ENCODE data around the gene EIF6.

The EIF6 gene

GRCh38 chr20:35314816-35315631, 30.5 kb upstream of the EIF6 start:
- no peak for DNase-seq (ENCODE audit: low read depth in 2 of 2)

- no peak for DNase-seq (ENCODE audit: low read depth in 2 of 2)
Observed at GRCh38 chr20:35312318-35312717, 27.7 kb upstream of the EIF6 start.

DNA sequence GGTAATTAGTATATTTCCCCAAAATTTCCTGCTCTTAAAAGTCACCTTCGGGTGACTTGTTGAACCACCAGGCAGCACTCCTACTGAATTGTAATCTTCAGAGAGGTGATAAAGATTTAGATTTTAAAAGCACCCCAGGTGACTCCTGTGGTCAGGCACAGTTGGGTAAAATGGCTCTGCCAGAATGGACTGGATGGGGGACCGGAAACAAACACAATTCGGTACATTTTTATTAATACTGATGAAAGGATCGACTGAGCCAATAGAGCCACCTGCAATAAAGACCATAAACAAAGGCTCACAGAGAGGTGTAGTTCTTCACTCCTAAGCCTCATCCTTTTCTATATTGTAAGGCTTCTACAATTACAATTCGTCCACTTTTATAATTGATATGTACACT, 27.2 kb upstream of the EIF6 start:
- no peak for DNase-seq (ENCODE audit: low read depth in 2 of 2)

DNA sequence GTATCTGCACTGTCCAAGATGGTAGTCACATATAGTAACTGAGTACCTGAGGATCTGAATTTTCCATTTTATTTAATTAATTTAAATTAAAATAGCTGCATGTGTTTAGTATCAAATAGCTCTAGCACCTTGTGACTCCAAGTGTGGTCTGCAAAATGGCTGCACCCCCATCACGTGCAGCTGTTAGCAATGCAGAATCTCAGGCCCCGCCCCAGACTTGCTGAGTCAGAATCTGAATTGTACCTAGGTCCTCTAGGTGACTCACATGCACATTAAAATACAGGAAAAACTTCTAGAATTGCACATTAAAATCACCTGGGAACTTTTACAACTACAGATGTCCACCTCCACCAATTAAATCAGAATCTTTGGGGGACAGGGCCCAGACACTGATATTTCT, 26.8 kb upstream of the EIF6 start:
- peak; percentile 50 to 63 for DNase-seq (ENCODE audit: low read depth in 2 of 2)

GRCh38 chr20:35307666-35308653, 23.4 kb upstream of the EIF6 start:
- DNase-seq (ENCODE audit: low read depth in 2 of 2): no peak

GRCh38 chr20:35306931-35307517, 22.5 kb upstream of the EIF6 start:
- DNase-seq (ENCODE audit: low read depth in 2 of 2): peak in 1 of 2 donors; percentile 23

DNA sequence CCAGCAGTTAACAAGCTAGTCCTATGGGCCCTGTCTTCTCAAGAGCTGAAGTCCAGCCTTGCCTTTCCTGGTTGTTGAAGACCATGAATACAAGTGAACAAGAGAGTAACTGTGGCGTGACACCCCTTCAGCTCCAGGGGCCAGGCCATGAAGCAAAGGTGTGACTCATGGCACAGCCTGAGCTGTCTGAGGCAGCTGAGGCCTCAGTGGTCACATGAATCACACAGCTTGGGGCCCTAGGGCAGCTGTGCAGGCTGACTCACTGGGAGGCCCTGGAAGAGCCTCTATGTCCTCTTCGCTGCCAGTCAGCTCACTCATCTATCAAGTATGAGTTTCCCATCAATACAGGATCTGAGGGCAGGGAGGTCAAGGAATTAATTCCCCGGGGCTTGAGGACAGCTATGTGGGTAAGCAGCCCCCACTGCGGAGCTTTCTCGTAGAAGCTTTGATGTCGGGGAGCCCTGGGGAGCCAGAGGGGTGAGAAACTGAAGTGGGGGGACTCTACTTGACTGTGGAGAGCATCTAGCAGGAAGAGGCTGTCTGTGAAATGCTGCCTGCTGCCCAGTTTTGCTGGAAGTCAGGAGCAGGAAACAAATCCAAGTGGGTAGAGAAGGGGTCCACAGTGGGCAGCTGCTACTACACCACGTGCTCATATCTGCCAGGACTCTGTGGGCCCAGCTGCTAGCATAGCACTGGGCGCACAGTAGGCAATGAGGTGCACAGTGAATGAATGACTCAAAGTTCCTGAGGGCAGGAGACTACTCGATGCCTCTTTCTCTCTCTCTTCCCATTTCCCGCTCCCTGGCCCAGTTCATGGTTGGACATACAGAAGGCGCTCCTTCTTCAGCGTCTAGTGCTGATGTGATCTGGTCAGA, 21.3 kb upstream of the EIF6 start:
- peak; percentile 57 to 71 for DNase-seq (ENCODE audit: low read depth in 2 of 2)

- no peak for DNase-seq (ENCODE audit: low read depth in 2 of 2)
Observed at GRCh38 chr20:35304956-35305355, 20.4 kb upstream of the EIF6 start.

DNA sequence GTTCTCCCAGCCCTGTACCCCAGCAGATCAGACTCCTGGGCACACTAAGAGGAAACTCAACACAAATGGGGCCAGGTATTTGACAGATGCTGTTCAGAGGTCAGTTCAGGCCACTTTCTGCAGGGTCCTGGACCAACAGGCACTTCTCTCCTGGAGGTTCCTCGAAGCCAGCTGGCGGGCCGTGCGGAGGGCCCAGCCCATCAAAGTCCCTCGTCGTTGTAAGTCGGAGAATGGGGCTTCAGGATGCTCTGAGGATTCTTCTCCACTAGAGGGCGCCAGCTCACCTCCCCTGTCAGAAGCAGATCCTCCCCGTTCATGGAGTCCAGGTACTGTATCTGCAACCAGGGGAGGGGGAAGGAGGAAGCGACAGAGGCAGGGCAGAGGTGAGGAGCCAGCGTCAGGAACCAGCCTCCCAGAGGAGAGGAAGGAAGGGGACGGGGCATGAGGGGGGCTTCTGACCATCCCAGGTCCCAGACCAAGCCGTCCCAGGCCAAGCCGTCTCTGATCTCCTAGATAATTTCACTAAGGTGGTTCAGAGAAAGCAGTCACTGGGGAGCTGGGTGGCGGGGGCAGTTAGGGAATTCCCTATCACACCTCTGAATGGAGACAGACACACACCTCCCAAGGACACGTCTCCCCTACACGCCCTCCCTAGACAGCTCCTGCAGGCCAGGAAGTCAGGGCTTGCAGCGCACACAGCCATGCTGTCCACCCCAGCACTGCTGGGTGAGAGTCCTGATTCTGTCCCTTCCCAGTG, 19.3 kb upstream of the EIF6 start:
- peak; percentile 76 to 86 for DNase-seq (ENCODE audit: low read depth in 2 of 2)

GRCh38 chr20:35303382-35303734, 18.8 kb upstream of the EIF6 start:
- no peak for DNase-seq (ENCODE audit: low read depth in 2 of 2)

- no peak for DNase-seq (ENCODE audit: low read depth in 2 of 2)
Observed at GRCh38 chr20:35302421-35303335, 18.1 kb upstream of the EIF6 start.

- DNase-seq (ENCODE audit: low read depth in 2 of 2): no peak
Observed at GRCh38 chr20:35301426-35301825, 16.9 kb upstream of the EIF6 start.

DNA sequence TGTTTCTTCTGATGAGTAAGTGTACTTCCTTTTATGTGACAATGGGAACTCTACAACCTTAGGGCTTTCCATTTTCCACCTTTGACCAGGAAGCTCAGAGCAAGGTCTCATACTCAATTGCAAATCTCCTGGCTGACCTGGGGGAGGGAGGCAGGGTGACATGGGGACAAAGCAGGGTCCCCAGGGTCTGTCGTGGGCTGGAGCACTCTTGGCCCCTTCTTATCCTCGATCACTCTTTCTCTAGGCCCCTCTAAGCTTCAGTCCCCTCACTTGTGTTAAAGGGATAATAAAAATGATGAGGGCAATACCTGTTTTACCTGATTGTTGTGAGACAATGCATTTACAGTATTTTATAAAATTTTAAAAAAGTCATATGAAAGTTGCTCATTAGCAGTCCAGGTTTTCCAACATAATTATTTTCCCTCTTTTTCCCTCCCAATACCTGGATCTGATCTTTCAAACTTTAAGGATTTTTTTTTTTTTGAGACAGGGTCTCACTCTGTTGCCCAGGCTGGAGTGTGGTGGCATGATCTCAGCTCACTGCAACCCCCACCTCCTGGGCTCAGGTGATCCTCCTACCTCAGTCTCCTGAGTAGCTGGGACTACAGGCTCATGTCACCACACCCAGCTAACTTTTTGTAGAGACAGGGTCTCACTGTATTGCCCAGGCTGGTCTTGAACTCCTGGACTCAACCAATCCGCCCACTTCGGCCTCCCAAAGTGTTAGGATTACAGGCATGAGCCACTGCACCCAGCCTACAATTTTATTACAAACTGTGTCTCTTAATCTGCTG, 16.1 kb upstream of the EIF6 start:
- DNase-seq (ENCODE audit: low read depth in 2 of 2): no peak

GRCh38 chr20:35299780-35300179, 15.2 kb upstream of the EIF6 start:
- DNase-seq (ENCODE audit: low read depth in 2 of 2): no peak

DNA sequence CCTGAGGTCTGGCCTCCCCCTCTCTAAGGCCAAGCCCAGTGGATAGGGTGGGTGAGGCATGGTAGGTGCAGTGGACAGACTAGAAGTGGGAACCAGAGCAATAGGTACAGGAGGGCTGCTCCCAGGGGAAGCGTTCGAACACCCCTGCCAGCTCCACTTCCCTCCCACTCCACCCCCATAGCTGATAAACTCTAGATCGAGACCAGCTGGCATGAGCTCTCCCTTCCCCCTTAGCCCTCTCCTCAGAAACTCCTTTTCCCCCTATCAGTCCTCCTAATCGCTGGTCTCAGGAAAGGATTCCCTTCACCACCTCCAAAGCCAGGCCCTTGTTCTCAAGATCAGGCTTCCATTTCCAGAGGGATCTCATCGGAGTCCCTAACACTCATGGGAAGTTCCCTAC, 13.7 kb upstream of the EIF6 start:
- DNase-seq (ENCODE audit: low read depth in 2 of 2): no peak

GRCh38 chr20:35297740-35298139, 13.2 kb upstream of the EIF6 start:
- DNase-seq (ENCODE audit: low read depth in 2 of 2): no peak

DNA sequence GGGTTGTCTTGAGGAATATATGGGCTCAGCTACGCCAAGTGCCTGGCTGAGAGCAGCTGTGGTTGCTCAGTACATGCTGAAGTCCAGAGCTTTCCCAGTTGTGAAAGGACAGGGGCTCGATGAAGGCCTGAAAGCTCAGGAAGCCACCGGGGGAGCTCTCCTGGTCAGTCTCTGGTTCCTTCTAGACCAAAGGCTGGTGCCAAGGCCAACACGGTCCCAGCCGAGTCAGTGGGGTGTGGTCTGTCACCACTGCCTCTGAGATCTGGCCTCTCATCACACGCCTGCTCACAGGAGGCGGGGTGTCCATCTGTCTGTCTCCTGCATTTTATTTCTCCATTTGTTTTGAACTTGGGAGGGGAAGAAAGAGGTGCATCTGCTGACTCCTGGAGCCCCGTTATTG, 12.6 kb upstream of the EIF6 start:
- no peak for DNase-seq (ENCODE audit: low read depth in 2 of 2)

GRCh38 chr20:35296101-35296554, 11.6 kb upstream of the EIF6 start:
- DNase-seq (ENCODE audit: low read depth in 2 of 2): no peak

- DNase-seq (ENCODE audit: low read depth in 2 of 2): no peak
Observed at GRCh38 chr20:35295674-35296073, 11.1 kb upstream of the EIF6 start.
